PC-3 (cell line): Measurements from ENCODE around the gene CMSS1. TPM values are rescaled to one million over a fixed set of nuclear protein-coding genes. Genes with fewer than 3 reads are reported as not detected.

Experiments
- ATAC-seq: fragments of 200-7000 bp; cut with Tn5 transposase; 2 replicates; pipeline ENCODE4 v1.9.1; 2020; ENCODE audit warnings: mild to moderate bottlenecking, moderate library complexity
- BruUV-seq: library from RNA; stranded (reverse); fragments of 400-500 nt; replicated peaks from 2 replicates; lab custom pipeline; 2021; lab: Mats Ljungman, UMichigan
- CTCF ChIA-PET: fragments of 300-600 bp; sonication (Branson Sonifier 250); formaldehyde crosslinking; loops from one replicate; lab custom pipeline; 2022; ENCODE audit warnings: antibody characterized with exemption; lab: Charles Lee
- POLR2A ChIA-PET: fragments of 300-600 bp; sonication (Branson Sonifier 250); formaldehyde crosslinking; loops from one replicate; lab custom pipeline; 2022; ENCODE audit warnings: antibody characterized with exemption; ENCODE audit not compliant: unreplicated experiment; lab: Charles Lee
- DNase-seq: peaks from one replicate; pipeline ENCODE4 v3.0.0-alpha.2; 2015
- H2AFZ ChIP-seq: fragments of 300-600 bp; sonication (generic); 2 replicates; pipeline ENCODE4 v1.6.0; 2016; ENCODE audit warnings: antibody characterized with exemption, low read length
- H3F3A ChIP-seq: fragments of 300-600 bp; sonication (generic); one replicate; pipeline ENCODE4 v1.6.0; 2017; ENCODE audit warnings: antibody characterized with exemption, low read length, control low read depth, mild to moderate bottlenecking; ENCODE audit not compliant: unreplicated experiment
- H3K27ac ChIP-seq: fragments of 300-600 bp; sonication (generic); 2 replicates; pipeline ENCODE4 v1.5.1; 2016; ENCODE audit warnings: mild to moderate bottlenecking, low read length
- H3K27me3 ChIP-seq: fragments of 300-600 bp; sonication (generic); 2 replicates; pipeline ENCODE4 v1.6.1; 2016; ENCODE audit warnings: low read length, mixed read lengths
- H3K36me3 ChIP-seq: fragments of 300-600 bp; sonication (generic); 2 replicates; pipeline ENCODE4 v1.6.1; 2016; ENCODE audit warnings: low read depth, mixed run types, low read length, mixed read lengths
- H3K4me1 ChIP-seq: fragments of 300-600 bp; sonication (generic); 2 replicates; pipeline ENCODE4 v1.5.1; 2016; ENCODE audit warnings: low read length; ENCODE audit not compliant: insufficient read depth
- H3K4me2 ChIP-seq: fragments of 300-600 bp; sonication (generic); 2 replicates; pipeline ENCODE4 v1.6.0; 2016; ENCODE audit warnings: low read length
- H3K4me3 ChIP-seq: fragments of 300-600 bp; sonication (generic); 2 replicates; pipeline ENCODE4 v1.5.1; 2016; ENCODE audit warnings: mild to moderate bottlenecking, low read length, mixed read lengths
- H3K79me2 ChIP-seq: fragments of 300-600 bp; sonication (generic); 2 replicates; pipeline ENCODE4 v1.6.1; 2017; ENCODE audit warnings: low read length, mixed read lengths
- H3K9ac ChIP-seq: fragments of 300-600 bp; sonication (generic); 2 replicates; pipeline ENCODE4 v1.6.0; 2016; ENCODE audit warnings: mild to moderate bottlenecking, low read length
- H3K9me2 ChIP-seq: fragments of 300-600 bp; sonication (generic); replicated peaks from 2 replicates; pipeline ENCODE4 v1.6.1; 2016; ENCODE audit warnings: mixed run types, low read length, mixed read lengths
- H3K9me3 ChIP-seq: fragments of 300-600 bp; sonication (generic); 2 replicates; pipeline ENCODE4 v1.6.1; 2016; ENCODE audit warnings: low read length, mixed read lengths
- H4K20me1 ChIP-seq: fragments of 300-600 bp; sonication (generic); 2 replicates; pipeline ENCODE4 v1.6.1; 2016; ENCODE audit warnings: low read length, mixed read lengths
- EZH2 ChIP-seq: fragments of 300-600 bp; sonication (generic); IDR thresholded peaks from one replicate; pipeline ENCODE4 v1.6.1; 2017; ENCODE audit warnings: antibody characterized with exemption, mild to moderate bottlenecking, low read length; ENCODE audit not compliant: unreplicated experiment
- EZH2phosphoT487 ChIP-seq: fragments of 300-600 bp; sonication (generic); IDR thresholded peaks from 2 replicates; pipeline ENCODE4 v1.6.1; 2018; ENCODE audit warnings: mild to moderate bottlenecking, antibody characterized with exemption, low read length, borderline replicate concordance
- intact Hi-C: fragments of 100-400 bp; cut with micrococcal nuclease; formaldehyde crosslinking; loops from 2 replicates; pipeline ENCODE4 v1.9.0; 2023
- total RNA-seq: library from RNA; depleted of rRNA; stranded (reverse); fragments of >200 nt; gene quantifications from 2 replicates; pipeline ENCODE4 v1.2.3, GENCODE V29; 2014
- TF ChIP-seq, protein P1 (sequence below): fragments of 300-600 bp; sonication (generic); conservative IDR thresholded peaks from 2 replicates; pipeline ENCODE4 v1.5.1; 2017; ENCODE audit warnings: antibody characterized with exemption, low read depth, mild to moderate bottlenecking, low read length

CMSS1 gene
- total RNA-seq, 1 experiment from 2014 or later = 63.1 TPM

GRCh38 chr3:100030914-100031425 is 213.3 kb downstream of the CMSS1 start:
- H3K4me1 ChIP-seq = peaks cover 33% of the 10 kb centered on the region
- DNase-seq = no peak
- H3K4me2 ChIP-seq = no peak overlapping the region
- ATAC-seq = no peak
- TF ChIP-seq EZH2 (no peak), EZH2phosphoT487 (no peak)
- TF ChIP-seq, protein P1, sequence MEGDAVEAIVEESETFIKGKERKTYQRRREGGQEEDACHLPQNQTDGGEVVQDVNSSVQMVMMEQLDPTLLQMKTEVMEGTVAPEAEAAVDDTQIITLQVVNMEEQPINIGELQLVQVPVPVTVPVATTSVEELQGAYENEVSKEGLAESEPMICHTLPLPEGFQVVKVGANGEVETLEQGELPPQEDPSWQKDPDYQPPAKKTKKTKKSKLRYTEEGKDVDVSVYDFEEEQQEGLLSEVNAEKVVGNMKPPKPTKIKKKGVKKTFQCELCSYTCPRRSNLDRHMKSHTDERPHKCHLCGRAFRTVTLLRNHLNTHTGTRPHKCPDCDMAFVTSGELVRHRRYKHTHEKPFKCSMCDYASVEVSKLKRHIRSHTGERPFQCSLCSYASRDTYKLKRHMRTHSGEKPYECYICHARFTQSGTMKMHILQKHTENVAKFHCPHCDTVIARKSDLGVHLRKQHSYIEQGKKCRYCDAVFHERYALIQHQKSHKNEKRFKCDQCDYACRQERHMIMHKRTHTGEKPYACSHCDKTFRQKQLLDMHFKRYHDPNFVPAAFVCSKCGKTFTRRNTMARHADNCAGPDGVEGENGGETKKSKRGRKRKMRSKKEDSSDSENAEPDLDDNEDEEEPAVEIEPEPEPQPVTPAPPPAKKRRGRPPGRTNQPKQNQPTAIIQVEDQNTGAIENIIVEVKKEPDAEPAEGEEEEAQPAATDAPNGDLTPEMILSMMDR = no peak
- no peaks in the 10 kb centered on the region for H3K9me2 ChIP-seq
- no peaks in the 10 kb centered on the region for H3K9me3 ChIP-seq
- intact Hi-C loops = no loop called here
- no peaks in the 10 kb centered on the region for H3K79me2 ChIP-seq
- H3K36me3 ChIP-seq = 0 out of 2 replicates have a peak, but pooled peaks cover 4% of the 10 kb centered on the region
- no TSS peak for BruUV-seq
- ChIA-PET CTCF (no interaction called here), POLR2A (interaction anchor here (0.5 kb wide), 1 partner anchor 409 kb away, joined by 3 read pairs; no protein-coding TSS in a partner anchor)
- no peaks in the 10 kb centered on the region for H4K20me1 ChIP-seq
- H2AFZ ChIP-seq = no peak overlapping the region
- H3K4me3 ChIP-seq = no peak overlapping the region
- no peaks in the 10 kb centered on the region for H3F3A ChIP-seq
- no peaks in the 10 kb centered on the region for H3K27me3 ChIP-seq
- no peak overlapping the region for H3K9ac ChIP-seq
- peak overlapping the region; percentile 17; the same call in 1 of the 2 replicates for H3K27ac ChIP-seq

GRCh38 chr3:100032243-100032642 is 214.6 kb downstream of the CMSS1 start:
- Histone ChIP-seq H3K4me2 (no peak overlapping the region), H2AFZ (no peak overlapping the region), H3K27me3 (no peaks in the 10 kb centered on the region), H3K4me1 (peaks cover 33% of the 10 kb centered on the region), H4K20me1 (no peaks in the 10 kb centered on the region), H3K9me2 (no peaks in the 10 kb centered on the region), H3K36me3 (0 out of 2 replicates have a peak, but pooled peaks cover 4% of the 10 kb centered on the region), H3F3A (no peaks in the 10 kb centered on the region), H3K9me3 (no peaks in the 10 kb centered on the region), H3K9ac (no peak overlapping the region), H3K4me3 (no peak overlapping the region), H3K79me2 (no peaks in the 10 kb centered on the region), H3K27ac (no peak overlapping the region)
- ATAC-seq (0 out of 2 replicates have a peak, but pooled peaks have one; percentile 22), DNase-seq (peak; percentile 27)
- BruUV-seq = no TSS peak
- intact Hi-C loops = no loop called here
- no peak for TF ChIP-seq EZH2phosphoT487
- no peak for TF ChIP-seq EZH2
- TF ChIP-seq, protein P1 = no peak
- POLR2A ChIA-PET = interaction anchor here (1.1 kb wide), 1 partner anchor 10 kb away, joined by 6 read pairs; no protein-coding TSS in a partner anchor
- CTCF ChIA-PET = no interaction called here

DNA sequence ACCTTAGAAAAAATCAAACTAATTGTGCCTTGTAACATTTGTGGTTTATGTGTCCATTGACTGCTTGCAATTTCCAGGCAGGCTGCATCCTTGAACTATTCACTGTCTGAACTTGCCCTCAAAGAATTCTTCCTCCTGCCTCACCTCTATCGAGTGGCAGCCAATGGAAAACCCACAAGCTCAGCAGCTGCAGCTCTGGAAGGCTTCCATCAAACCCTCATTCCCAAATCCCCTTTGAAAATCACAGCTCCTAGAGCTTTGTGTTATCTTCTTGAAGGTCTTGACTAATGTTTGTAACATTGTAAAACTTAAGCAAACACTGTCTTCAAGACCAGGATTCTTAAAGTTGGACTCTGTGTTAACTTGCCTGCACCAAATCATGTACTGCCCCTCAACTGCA is 215.5 kb downstream of the CMSS1 start:
- intact Hi-C loops = no loop called here
- peak; percentile 25 for DNase-seq

More for the DNA sequence above, 215.5 kb downstream of the CMSS1 start:
- no peak overlapping the region for H3K4me3 ChIP-seq
- H3K9me2 ChIP-seq = no peaks in the 10 kb centered on the region
- no peaks in the 10 kb centered on the region for H3K27me3 ChIP-seq
- peak; percentile 78 for ATAC-seq
- no peak overlapping the region for H3K27ac ChIP-seq
- POLR2A ChIA-PET = interaction anchor here (1.1 kb wide), 1 partner anchor 9 kb away, joined by 6 read pairs; no protein-coding TSS in a partner anchor
- no peak overlapping the region for H2AFZ ChIP-seq
- H3K79me2 ChIP-seq = no peaks in the 10 kb centered on the region
- no peaks in the 10 kb centered on the region for H4K20me1 ChIP-seq
- peaks cover 33% of the 10 kb centered on the region for H3K4me1 ChIP-seq
- H3K36me3 ChIP-seq = no peaks in the 10 kb centered on the region
- no peak overlapping the region for H3K4me2 ChIP-seq
- no peak overlapping the region for H3K9ac ChIP-seq
- CTCF ChIA-PET = interaction anchor here (0.6 kb wide), 1 partner anchor 10 kb away, joined by 3 read pairs; no protein-coding TSS in a partner anchor
- TF ChIP-seq EZH2 (no peak), EZH2phosphoT487 (no peak)
- TF ChIP-seq, protein P1 = no peak
- no TSS peak for BruUV-seq
- no peaks in the 10 kb centered on the region for H3F3A ChIP-seq
- no peaks in the 10 kb centered on the region for H3K9me3 ChIP-seq
